ENCODE data around the gene LAMA1.

DNA sequence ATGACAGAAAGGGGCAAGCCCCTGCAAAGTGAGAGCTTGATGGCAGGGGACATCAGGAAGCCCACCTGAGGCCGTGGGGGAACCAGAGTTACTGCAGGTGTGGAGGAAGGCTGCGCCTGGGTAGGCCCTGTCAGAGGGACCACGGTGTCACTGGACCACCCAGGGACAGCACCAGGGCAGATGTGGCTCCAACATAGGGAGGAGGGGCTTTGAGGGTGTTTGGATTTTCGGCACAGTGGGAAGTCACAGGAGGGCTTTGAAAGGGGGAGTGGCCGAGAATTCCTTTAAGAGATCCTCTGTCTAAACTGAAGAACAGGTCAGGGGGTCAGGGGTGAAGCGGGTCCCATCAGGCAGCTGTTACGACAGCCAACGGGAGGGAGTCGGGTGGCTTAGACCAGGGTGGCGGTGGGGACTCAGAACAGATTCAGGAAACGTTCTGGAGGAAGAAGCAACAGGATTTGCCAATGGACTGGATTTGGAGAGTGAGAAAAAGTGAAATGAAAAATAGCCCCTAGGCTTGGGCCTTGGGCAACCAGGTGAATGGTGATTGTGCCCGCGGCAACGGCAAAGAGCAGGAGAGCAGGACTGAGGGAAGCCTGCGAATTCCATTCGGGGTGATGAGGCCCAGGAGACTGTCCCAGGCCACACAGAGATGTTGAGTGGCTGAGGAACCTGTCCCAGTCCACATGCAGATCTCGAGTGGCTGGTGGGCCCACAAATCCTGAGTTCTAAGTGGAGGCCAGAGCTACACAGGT, 166.1 kb downstream of the LAMA1 start:
- TF ChIP-seq SMC3 (IDR thresholded peaks at IDR 0.05; ENCODE audit: low read depth, low read length) = no peak
- no peak for TF ChIP-seq POLR2A (IDR thresholded peaks at IDR 0.05; ENCODE audit: low read depth, low read length)
- TF ChIP-seq, protein P1, sequence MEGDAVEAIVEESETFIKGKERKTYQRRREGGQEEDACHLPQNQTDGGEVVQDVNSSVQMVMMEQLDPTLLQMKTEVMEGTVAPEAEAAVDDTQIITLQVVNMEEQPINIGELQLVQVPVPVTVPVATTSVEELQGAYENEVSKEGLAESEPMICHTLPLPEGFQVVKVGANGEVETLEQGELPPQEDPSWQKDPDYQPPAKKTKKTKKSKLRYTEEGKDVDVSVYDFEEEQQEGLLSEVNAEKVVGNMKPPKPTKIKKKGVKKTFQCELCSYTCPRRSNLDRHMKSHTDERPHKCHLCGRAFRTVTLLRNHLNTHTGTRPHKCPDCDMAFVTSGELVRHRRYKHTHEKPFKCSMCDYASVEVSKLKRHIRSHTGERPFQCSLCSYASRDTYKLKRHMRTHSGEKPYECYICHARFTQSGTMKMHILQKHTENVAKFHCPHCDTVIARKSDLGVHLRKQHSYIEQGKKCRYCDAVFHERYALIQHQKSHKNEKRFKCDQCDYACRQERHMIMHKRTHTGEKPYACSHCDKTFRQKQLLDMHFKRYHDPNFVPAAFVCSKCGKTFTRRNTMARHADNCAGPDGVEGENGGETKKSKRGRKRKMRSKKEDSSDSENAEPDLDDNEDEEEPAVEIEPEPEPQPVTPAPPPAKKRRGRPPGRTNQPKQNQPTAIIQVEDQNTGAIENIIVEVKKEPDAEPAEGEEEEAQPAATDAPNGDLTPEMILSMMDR (conservative IDR thresholded peaks at IDR 0.05; ENCODE audit: low read depth, low read length) = no peak
- TF ChIP-seq NFE2L2 (IDR thresholded peaks at IDR 0.05; ENCODE audit: low read depth, low read length) = no peak
- no peak for TF ChIP-seq CEBPB (IDR thresholded peaks at IDR 0.05; ENCODE audit: low read depth, low read length)
- TF ChIP-seq, protein P2, sequence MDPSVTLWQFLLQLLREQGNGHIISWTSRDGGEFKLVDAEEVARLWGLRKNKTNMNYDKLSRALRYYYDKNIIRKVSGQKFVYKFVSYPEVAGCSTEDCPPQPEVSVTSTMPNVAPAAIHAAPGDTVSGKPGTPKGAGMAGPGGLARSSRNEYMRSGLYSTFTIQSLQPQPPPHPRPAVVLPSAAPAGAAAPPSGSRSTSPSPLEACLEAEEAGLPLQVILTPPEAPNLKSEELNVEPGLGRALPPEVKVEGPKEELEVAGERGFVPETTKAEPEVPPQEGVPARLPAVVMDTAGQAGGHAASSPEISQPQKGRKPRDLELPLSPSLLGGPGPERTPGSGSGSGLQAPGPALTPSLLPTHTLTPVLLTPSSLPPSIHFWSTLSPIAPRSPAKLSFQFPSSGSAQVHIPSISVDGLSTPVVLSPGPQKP (IDR thresholded peaks at IDR 0.05; ENCODE audit: borderline replicate concordance, low read depth, low read length) = no peak
